PC-9 (cell line): Measurements from ENCODE around the gene FAU. TPM values are rescaled to one million over a fixed set of nuclear protein-coding genes. Genes with fewer than 3 reads are reported as not detected.

Experiments
- BruUV-seq: library from RNA; stranded (reverse); fragments of 400-500 nt; replicated peaks from 2 replicates; lab custom pipeline; 2021; lab: Mats Ljungman, UMichigan
- CTCF ChIA-PET: fragments of 300-600 bp; sonication (Branson Sonifier 250); formaldehyde crosslinking; loops from one replicate; lab custom pipeline; 2022; ENCODE audit warnings: antibody characterized with exemption; lab: Charles Lee
- POLR2A ChIA-PET: fragments of 300-600 bp; sonication (Branson Sonifier 250); formaldehyde crosslinking; loops from one replicate; lab custom pipeline; 2022; ENCODE audit warnings: antibody characterized with exemption; ENCODE audit not compliant: unreplicated experiment; lab: Charles Lee
- DNase-seq, 2 experiments: peaks; one replicate each; pipeline versions ENCODE4 v3.0.0 to v3.0.0-alpha.2; 2015 to 2022; ENCODE audit warnings: mixed read lengths in 1 of 2
- H2AFZ ChIP-seq: fragments of 200-600 bp; sonication (generic); 2 replicates; pipeline ENCODE4 v1.8.1; 2017; ENCODE audit warnings: antibody characterized with exemption
- H3F3A ChIP-seq: fragments of 200-600 bp; sonication (generic); 2 replicates; pipeline ENCODE4 v1.8.1; 2017; ENCODE audit warnings: antibody characterized with exemption, mild to moderate bottlenecking, low read depth; ENCODE audit not compliant: insufficient read depth
- H3K27ac ChIP-seq: fragments of 200-600 bp; sonication (generic); 2 replicates; pipeline ENCODE4 v1.6.1; 2016; ENCODE audit warnings: mixed run types
- H3K27me3 ChIP-seq: fragments of 200-600 bp; sonication (generic); 2 replicates; pipeline ENCODE4 v1.6.1; 2016; ENCODE audit warnings: low read depth, mixed run types; ENCODE audit not compliant: insufficient read depth
- H3K36me3 ChIP-seq: fragments of 200-600 bp; sonication (generic); 2 replicates; pipeline ENCODE4 v1.6.1; 2016; ENCODE audit warnings: low read depth, mixed run types
- H3K4me1 ChIP-seq: fragments of 200-600 bp; sonication (generic); replicated peaks from 2 replicates; pipeline ENCODE4 v1.6.1; 2016; ENCODE audit warnings: mixed run types; ENCODE audit not compliant: insufficient read depth
- H3K4me2 ChIP-seq: fragments of 200-600 bp; sonication (generic); 2 replicates; pipeline ENCODE4 v1.6.1; 2017; ENCODE audit warnings: mixed run types
- H3K4me3 ChIP-seq: fragments of 200-600 bp; sonication (generic); 2 replicates; pipeline ENCODE4 v1.6.1; 2016; ENCODE audit warnings: mixed run types
- H3K79me2 ChIP-seq: fragments of 200-600 bp; sonication (generic); 2 replicates; pipeline ENCODE4 v1.6.1; 2017; ENCODE audit warnings: low read depth, mixed run types
- H3K9me2 ChIP-seq: fragments of 200-600 bp; sonication (generic); 2 replicates; pipeline ENCODE4 v1.8.1; 2017; ENCODE audit warnings: mild to moderate bottlenecking; ENCODE audit not compliant: insufficient read depth
- H3K9me3 ChIP-seq: fragments of 200-600 bp; sonication (generic); 2 replicates; pipeline ENCODE4 v1.8.1; 2016; ENCODE audit warnings: low read depth; ENCODE audit not compliant: insufficient read depth
- H4K20me1 ChIP-seq: fragments of 200-600 bp; sonication (generic); 2 replicates; pipeline ENCODE4 v1.8.1; 2017; ENCODE audit not compliant: insufficient read depth
- CTCF ChIP-seq: fragments of 200-600 bp; sonication (generic); conservative IDR thresholded peaks from 2 replicates; pipeline ENCODE4 v1.6.1; 2017; ENCODE audit warnings: mixed run types, antibody characterized with exemption, mild to moderate bottlenecking, moderate library complexity
- EZH2 ChIP-seq: fragments of 200-600 bp; sonication (generic); IDR thresholded peaks from 2 replicates; pipeline ENCODE4 v1.8.0; 2017; ENCODE audit warnings: antibody characterized with exemption, low read depth
- intact Hi-C: fragments of 100-400 bp; cut with micrococcal nuclease; formaldehyde crosslinking; loops from one replicate; pipeline ENCODE4 v1.10.0; 2022; ENCODE audit not compliant: unreplicated experiment
- total RNA-seq: library from RNA; stranded (reverse); gene quantifications from 2 replicates; pipeline ENCODE4 v1.2.3, GENCODE V29; 2021

Gene FAU
- total RNA-seq, 1 experiment from 2014 or later = 973 TPM

GRCh38 chr11:65131895-65132237 lies 9.9 kb upstream of the FAU start:
- H3K36me3 ChIP-seq = peaks cover 48% of the 10 kb centered on the region
- no peak overlapping the region for H2AFZ ChIP-seq
- ChIA-PET POLR2A (no interaction called here), CTCF (no interaction called here)
- TF ChIP-seq EZH2 (no peak), CTCF (no peak)
- no peak overlapping the region for H3K4me2 ChIP-seq
- peaks cover 54% of the 10 kb centered on the region for H3F3A ChIP-seq
- no peaks in the 10 kb centered on the region for H3K9me2 ChIP-seq
- no TSS peak for BruUV-seq
- peaks cover 19% of the 10 kb centered on the region for H3K4me1 ChIP-seq
- intact Hi-C loops = no loop called here
- H3K79me2 ChIP-seq = peaks cover 35% of the 10 kb centered on the region
- no peaks in the 10 kb centered on the region for H3K27me3 ChIP-seq
- H4K20me1 ChIP-seq = peaks cover 39% of the 10 kb centered on the region
- no peaks in the 10 kb centered on the region for H3K9me3 ChIP-seq
- no peak overlapping the region for H3K4me3 ChIP-seq
- DNase-seq = no peak
- H3K27ac ChIP-seq = no peak overlapping the region

GRCh38 chr11:65131417-65131776 lies 9.5 kb upstream of the FAU start:
- Histone ChIP-seq H3K27ac (no peak overlapping the region), H3K9me3 (no peaks in the 10 kb centered on the region), H3K4me1 (peaks cover 19% of the 10 kb centered on the region), H3K27me3 (no peaks in the 10 kb centered on the region), H3K79me2 (peaks cover 35% of the 10 kb centered on the region), H3K36me3 (peaks cover 49% of the 10 kb centered on the region), H4K20me1 (peaks cover 39% of the 10 kb centered on the region), H3K9me2 (no peaks in the 10 kb centered on the region), H3K4me2 (no peak overlapping the region), H3K4me3 (no peak overlapping the region), H2AFZ (no peak overlapping the region), H3F3A (peaks cover 59% of the 10 kb centered on the region)
- no TSS peak for BruUV-seq
- POLR2A ChIA-PET = no interaction called here
- intact Hi-C loops = no loop called here
- CTCF ChIA-PET = no interaction called here
- DNase-seq = no peak
- TF ChIP-seq CTCF = no peak
- no peak for TF ChIP-seq EZH2

GRCh38 chr11:65130631-65131416 lies 8.9 kb upstream of the FAU start:
- H3K36me3 ChIP-seq = peaks cover 51% of the 10 kb centered on the region
- TF ChIP-seq EZH2 (no peak), CTCF (no peak)
- no TSS peak for BruUV-seq
- H3K9me2 ChIP-seq = no peaks in the 10 kb centered on the region
- intact Hi-C loops = no loop called here
- H3K79me2 ChIP-seq = peaks cover 30% of the 10 kb centered on the region
- H2AFZ ChIP-seq = no peak overlapping the region
- ChIA-PET CTCF (no interaction called here), POLR2A (interaction anchor here (0.5 kb wide), 1 partner anchor 65 kb away, joined by 3 read pairs; no protein-coding TSS in a partner anchor)
- no peaks in the 10 kb centered on the region for H3K27me3 ChIP-seq
- H3K9me3 ChIP-seq = no peaks in the 10 kb centered on the region
- DNase-seq = no peak
- no peak overlapping the region for H3K4me3 ChIP-seq
- H3F3A ChIP-seq = peaks cover 65% of the 10 kb centered on the region
- no peak overlapping the region for H3K4me2 ChIP-seq
- H3K27ac ChIP-seq = no peak overlapping the region
- peaks cover 39% of the 10 kb centered on the region for H4K20me1 ChIP-seq
- H3K4me1 ChIP-seq = peaks cover 13% of the 10 kb centered on the region
